Measurements from ENCODE around the gene KCNIP1.
"Not testable (repeated sequence)": the region's sequence is repeated elsewhere in the genome, so short reads cannot be mapped to it uniquely, and the experiment has no call there.

The KCNIP1 gene

DNA sequence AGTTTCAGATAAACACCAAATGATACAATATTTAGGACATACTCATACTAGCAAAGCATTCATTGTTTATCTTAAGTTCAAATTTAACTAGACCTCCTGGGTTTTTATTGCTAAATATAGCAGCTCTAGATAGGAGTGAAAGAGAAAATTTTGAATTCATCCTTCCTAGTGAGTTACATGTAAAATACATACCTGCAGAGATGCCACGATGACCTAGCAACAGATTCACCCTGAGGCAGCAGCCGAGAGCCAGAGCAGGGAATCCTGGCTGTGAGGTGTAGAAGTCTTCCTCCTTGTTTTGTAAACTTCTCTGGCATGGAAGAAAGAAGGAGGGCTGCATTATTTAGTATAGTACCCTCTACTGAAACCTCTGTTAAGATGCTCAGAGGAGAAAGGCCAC is 253.8 kb downstream of the KCNIP1 start:
- H3K9me3 ChIP-seq (ENCODE audit: control insufficient read depth in 2 of 2, low read length in 2 of 2), result no peaks in the 10 kb centered on the region
- H3K4me3 ChIP-seq (ENCODE audit: low read length in 2 of 2), result no peak overlapping the region
- peaks cover 5 to 27% of the 10 kb centered on the region in 2 donors for H3K4me1 ChIP-seq (ENCODE audit: control insufficient read depth in 2 of 2, insufficient read depth in 2 of 2, low read length in 2 of 2)
- H3K27ac ChIP-seq (ENCODE audit: low read depth in 2 of 2, low read length in 2 of 2), result no peak overlapping the region
- H3K9ac ChIP-seq (ENCODE audit: low read depth in 1 of 2, low read length in 2 of 2), result no peak overlapping the region
- peaks cover 0 to 3% of the 10 kb centered on the region in 2 donors for H3K27me3 ChIP-seq (ENCODE audit: control insufficient read depth in 2 of 2, insufficient read depth in 2 of 2, low read length in 2 of 2)
- no peaks in the 10 kb centered on the region for H3K36me3 ChIP-seq (ENCODE audit: control insufficient read depth in 2 of 2, insufficient read depth in 2 of 2, low read length in 2 of 2)

DNA sequence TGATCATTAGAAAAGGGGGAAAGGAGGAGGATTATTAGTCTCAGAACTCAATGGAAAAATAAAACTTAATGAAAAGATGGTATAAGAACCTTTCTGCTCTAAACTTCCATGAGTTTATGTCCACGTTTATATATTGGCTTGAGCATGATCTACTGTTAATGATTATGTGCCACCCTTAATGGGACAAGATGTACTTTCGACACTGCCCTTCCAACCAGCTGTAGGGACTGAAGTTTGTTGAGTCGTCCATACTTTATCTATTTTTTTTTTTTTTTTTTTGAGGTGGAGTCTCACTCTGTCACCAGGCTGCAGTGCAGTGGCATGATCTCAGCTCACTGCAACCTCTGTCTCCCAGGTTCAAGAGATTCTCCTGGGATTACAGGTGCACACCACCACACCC is 254.7 kb downstream of the KCNIP1 start:
- Histone ChIP-seq H3K36me3 (ENCODE audit: control insufficient read depth in 2 of 2, insufficient read depth in 2 of 2, low read length in 2 of 2) (no peaks in the 10 kb centered on the region), H3K4me3 (ENCODE audit: low read length in 2 of 2) (no peak overlapping the region), H3K9ac (ENCODE audit: low read depth in 1 of 2, low read length in 2 of 2) (no peak overlapping the region), H3K9me3 (ENCODE audit: control insufficient read depth in 2 of 2, low read length in 2 of 2) (no peaks in the 10 kb centered on the region), H3K27ac (ENCODE audit: low read depth in 2 of 2, low read length in 2 of 2) (no peak overlapping the region), H3K4me1 (ENCODE audit: control insufficient read depth in 2 of 2, insufficient read depth in 2 of 2, low read length in 2 of 2) (peaks cover 5 to 26% of the 10 kb centered on the region in 2 donors), H3K27me3 (ENCODE audit: control insufficient read depth in 2 of 2, insufficient read depth in 2 of 2, low read length in 2 of 2) (peaks cover 0 to 3% of the 10 kb centered on the region in 2 donors)

GRCh38 chr5:170760113-170760512 is 256.3 kb downstream of the KCNIP1 start:
- Histone ChIP-seq H3K4me1 (ENCODE audit: control insufficient read depth in 2 of 2, insufficient read depth in 2 of 2, low read length in 2 of 2) (peaks cover 5 to 26% of the 10 kb centered on the region in 2 donors), H3K9ac (ENCODE audit: low read depth in 1 of 2, low read length in 2 of 2) (no peak overlapping the region), H3K9me3 (ENCODE audit: control insufficient read depth in 2 of 2, low read length in 2 of 2) (no peaks in the 10 kb centered on the region), H3K4me3 (ENCODE audit: low read length in 2 of 2) (no peak overlapping the region), H3K27ac (ENCODE audit: low read depth in 2 of 2, low read length in 2 of 2) (no peak overlapping the region), H3K36me3 (ENCODE audit: control insufficient read depth in 2 of 2, insufficient read depth in 2 of 2, low read length in 2 of 2) (no peaks in the 10 kb centered on the region), H3K27me3 (ENCODE audit: control insufficient read depth in 2 of 2, insufficient read depth in 2 of 2, low read length in 2 of 2) (peaks cover 0 to 3% of the 10 kb centered on the region in 2 donors)

- H3K4me3 ChIP-seq (ENCODE audit: low read length in 2 of 2), result no peak overlapping the region
- peaks cover 0 to 3% of the 10 kb centered on the region in 2 donors for H3K27me3 ChIP-seq (ENCODE audit: control insufficient read depth in 2 of 2, insufficient read depth in 2 of 2, low read length in 2 of 2)
- H3K27ac ChIP-seq (ENCODE audit: low read depth in 2 of 2, low read length in 2 of 2), result no peak overlapping the region
- peaks cover 0 to 16% of the 10 kb centered on the region in 2 donors for H3K4me1 ChIP-seq (ENCODE audit: control insufficient read depth in 2 of 2, insufficient read depth in 2 of 2, low read length in 2 of 2)
- no peaks in the 10 kb centered on the region for H3K9me3 ChIP-seq (ENCODE audit: control insufficient read depth in 2 of 2, low read length in 2 of 2)
- H3K9ac ChIP-seq (ENCODE audit: low read depth in 1 of 2, low read length in 2 of 2), result no peak overlapping the region
- no peaks in the 10 kb centered on the region for H3K36me3 ChIP-seq (ENCODE audit: control insufficient read depth in 2 of 2, insufficient read depth in 2 of 2, low read length in 2 of 2)
These were observed 257.4 kb downstream of the KCNIP1 start for GRCh38 chr5:170761048-170761707.

DNA sequence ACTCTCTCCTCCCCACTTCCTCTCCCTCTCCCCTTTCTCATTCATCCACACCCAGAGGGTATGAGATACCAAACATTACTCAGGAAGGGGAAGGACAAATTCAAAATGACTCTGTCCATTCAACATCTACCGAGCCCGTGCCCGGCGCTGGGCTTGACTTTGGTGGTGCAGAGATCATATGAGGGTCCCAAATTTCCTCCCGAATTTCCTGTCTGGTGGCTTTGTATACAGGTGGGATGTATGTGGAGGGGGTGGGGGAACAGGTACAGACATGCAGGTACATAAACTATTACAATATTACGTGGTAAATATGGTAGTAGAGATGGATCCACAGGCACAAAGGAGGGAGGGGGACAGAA is 257.9 kb downstream of the KCNIP1 start:
- H3K9me3 ChIP-seq (ENCODE audit: control insufficient read depth in 2 of 2, low read length in 2 of 2), result no peaks in the 10 kb centered on the region
- no peak overlapping the region for H3K27ac ChIP-seq (ENCODE audit: low read depth in 2 of 2, low read length in 2 of 2)
- H3K27me3 ChIP-seq (ENCODE audit: control insufficient read depth in 2 of 2, insufficient read depth in 2 of 2, low read length in 2 of 2), result peaks cover 0 to 3% of the 10 kb centered on the region in 2 donors
- H3K36me3 ChIP-seq (ENCODE audit: control insufficient read depth in 2 of 2, insufficient read depth in 2 of 2, low read length in 2 of 2), result no peaks in the 10 kb centered on the region
- H3K9ac ChIP-seq (ENCODE audit: low read depth in 1 of 2, low read length in 2 of 2), result no peak overlapping the region
- H3K4me1 ChIP-seq (ENCODE audit: control insufficient read depth in 2 of 2, insufficient read depth in 2 of 2, low read length in 2 of 2), result peaks cover 0 to 11% of the 10 kb centered on the region in 2 donors
- H3K4me3 ChIP-seq (ENCODE audit: low read length in 2 of 2), result no peak overlapping the region

DNA sequence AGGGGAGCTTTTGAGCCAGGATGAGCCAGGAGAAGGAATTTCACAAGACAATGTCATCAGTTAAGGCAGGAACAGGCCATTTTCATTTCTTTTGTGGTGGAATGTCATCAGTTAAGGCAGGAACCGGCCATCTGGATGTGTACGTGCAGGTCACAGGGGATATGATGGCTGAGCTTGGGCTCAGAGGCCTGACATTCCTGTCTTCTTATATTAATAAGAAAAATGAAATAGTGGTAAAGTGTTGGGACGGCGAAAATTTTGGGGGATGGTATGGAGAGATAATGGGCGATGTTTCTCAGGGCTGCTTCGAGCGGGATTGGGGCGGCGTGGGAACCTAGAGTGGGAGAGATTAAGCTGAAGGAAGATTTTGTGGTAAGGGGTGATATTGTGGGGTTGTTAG is 258.5 kb downstream of the KCNIP1 start:
- H3K27me3 ChIP-seq (ENCODE audit: control insufficient read depth in 2 of 2, insufficient read depth in 2 of 2, low read length in 2 of 2); H3K9ac ChIP-seq (ENCODE audit: low read depth in 1 of 2, low read length in 2 of 2); H3K36me3 ChIP-seq (ENCODE audit: control insufficient read depth in 2 of 2, insufficient read depth in 2 of 2, low read length in 2 of 2); H3K27ac ChIP-seq (ENCODE audit: low read depth in 2 of 2, low read length in 2 of 2); H3K4me3 ChIP-seq (ENCODE audit: low read length in 2 of 2); H3K9me3 ChIP-seq (ENCODE audit: control insufficient read depth in 2 of 2, low read length in 2 of 2); H3K4me1 ChIP-seq (ENCODE audit: control insufficient read depth in 2 of 2, insufficient read depth in 2 of 2, low read length in 2 of 2): not testable (repeated sequence)

- H3K9me3 ChIP-seq (ENCODE audit: control insufficient read depth in 2 of 2, low read length in 2 of 2); H3K27ac ChIP-seq (ENCODE audit: low read depth in 2 of 2, low read length in 2 of 2); H3K27me3 ChIP-seq (ENCODE audit: control insufficient read depth in 2 of 2, insufficient read depth in 2 of 2, low read length in 2 of 2); H3K4me1 ChIP-seq (ENCODE audit: control insufficient read depth in 2 of 2, insufficient read depth in 2 of 2, low read length in 2 of 2); H3K36me3 ChIP-seq (ENCODE audit: control insufficient read depth in 2 of 2, insufficient read depth in 2 of 2, low read length in 2 of 2); H3K4me3 ChIP-seq (ENCODE audit: low read length in 2 of 2); H3K9ac ChIP-seq (ENCODE audit: low read depth in 1 of 2, low read length in 2 of 2): not testable (repeated sequence)
These were observed 262.0 kb downstream of the KCNIP1 start for GRCh38 chr5:170765868-170766267.

GRCh38 chr5:170769246-170769645 is 265.4 kb downstream of the KCNIP1 start:
- Histone ChIP-seq H3K27ac (ENCODE audit: low read depth in 2 of 2, low read length in 2 of 2) (no peak overlapping the region), H3K9me3 (ENCODE audit: control insufficient read depth in 2 of 2, low read length in 2 of 2) (no peaks in the 10 kb centered on the region)

DNA sequence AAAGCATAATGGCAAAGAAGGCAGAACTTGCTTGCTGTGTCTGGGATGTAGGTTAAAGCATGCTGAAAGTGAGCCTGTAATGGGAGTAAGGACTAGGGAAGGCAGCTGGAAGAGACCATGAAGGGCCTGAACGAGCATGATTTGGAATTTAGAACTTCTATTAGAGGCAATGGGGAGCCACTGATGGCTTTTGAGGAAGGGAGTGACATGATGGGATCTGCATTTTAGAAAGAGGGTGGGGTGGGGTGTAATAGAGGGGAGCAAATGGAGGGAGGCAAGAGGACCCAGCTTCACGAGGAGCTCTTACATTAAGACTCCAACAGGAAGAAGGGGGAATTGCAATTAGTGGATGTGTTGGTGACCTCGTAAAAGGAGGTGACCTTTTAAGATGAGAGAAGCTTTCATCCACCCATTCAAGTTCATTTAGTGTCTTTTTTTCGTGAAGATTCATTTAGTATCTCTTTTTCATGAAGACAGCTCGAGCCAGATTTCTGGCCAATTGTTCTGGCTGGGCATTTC is 266.1 kb downstream of the KCNIP1 start:
- peaks cover 0 to 23% of the 10 kb centered on the region in 2 donors for H3K4me1 ChIP-seq (ENCODE audit: control insufficient read depth in 2 of 2, insufficient read depth in 2 of 2, low read length in 2 of 2)
- H3K36me3 ChIP-seq (ENCODE audit: control insufficient read depth in 2 of 2, insufficient read depth in 2 of 2, low read length in 2 of 2), result no peaks in the 10 kb centered on the region
- no peak overlapping the region for H3K9ac ChIP-seq (ENCODE audit: low read depth in 1 of 2, low read length in 2 of 2)
- H3K27ac ChIP-seq (ENCODE audit: low read depth in 2 of 2, low read length in 2 of 2), result no peak overlapping the region
- no peaks in the 10 kb centered on the region for H3K27me3 ChIP-seq (ENCODE audit: control insufficient read depth in 2 of 2, insufficient read depth in 2 of 2, low read length in 2 of 2)
- no peak overlapping the region for H3K4me3 ChIP-seq (ENCODE audit: low read length in 2 of 2)
- no peaks in the 10 kb centered on the region for H3K9me3 ChIP-seq (ENCODE audit: control insufficient read depth in 2 of 2, low read length in 2 of 2)

More at GRCh38 chr5:170769246-170769645, 265.4 kb downstream of the KCNIP1 start:
- Histone ChIP-seq H3K4me1 (ENCODE audit: control insufficient read depth in 2 of 2, insufficient read depth in 2 of 2, low read length in 2 of 2) (peaks cover 0 to 23% of the 10 kb centered on the region in 2 donors), H3K36me3 (ENCODE audit: control insufficient read depth in 2 of 2, insufficient read depth in 2 of 2, low read length in 2 of 2) (no peaks in the 10 kb centered on the region), H3K4me3 (ENCODE audit: low read length in 2 of 2) (no peak overlapping the region), H3K27me3 (ENCODE audit: control insufficient read depth in 2 of 2, insufficient read depth in 2 of 2, low read length in 2 of 2) (no peaks in the 10 kb centered on the region), H3K9ac (ENCODE audit: low read depth in 1 of 2, low read length in 2 of 2) (no peak overlapping the region)

- no peak overlapping the region for H3K4me3 ChIP-seq (ENCODE audit: low read length in 2 of 2)
- H3K4me1 ChIP-seq (ENCODE audit: control insufficient read depth in 2 of 2, insufficient read depth in 2 of 2, low read length in 2 of 2), result peaks cover 0 to 23% of the 10 kb centered on the region in 2 donors
- H3K9ac ChIP-seq (ENCODE audit: low read depth in 1 of 2, low read length in 2 of 2), result no peak overlapping the region
- peak overlapping the region in 1 of 2 donors; percentile 83 for H3K27ac ChIP-seq (ENCODE audit: low read depth in 2 of 2, low read length in 2 of 2)
- no peaks in the 10 kb centered on the region for H3K27me3 ChIP-seq (ENCODE audit: control insufficient read depth in 2 of 2, insufficient read depth in 2 of 2, low read length in 2 of 2)
- H3K9me3 ChIP-seq (ENCODE audit: control insufficient read depth in 2 of 2, low read length in 2 of 2), result no peaks in the 10 kb centered on the region
- no peaks in the 10 kb centered on the region for H3K36me3 ChIP-seq (ENCODE audit: control insufficient read depth in 2 of 2, insufficient read depth in 2 of 2, low read length in 2 of 2)
These were observed 267.7 kb downstream of the KCNIP1 start for GRCh38 chr5:170771496-170771895.

Data from mucosa of rectum (tissue), 2 donors.